Cortex of kidney (tissue), 1 donor: Measurements from ENCODE around the gene GABBR2.
"Not testable (repeated sequence)": the region's sequence is repeated elsewhere in the genome, so short reads cannot be mapped to it uniquely, and the experiment has no call there.

Source experiments
- DNase-seq: peaks from one replicate; lab custom pipeline; 2025; lab: John Stamatoyannopoulos, UW

The GABBR2 gene

GRCh38 chr9:98593354-98594253 is 115.1 kb downstream of the GABBR2 start:
- DNase-seq: no peak

GRCh38 chr9:98591696-98592095 is 117.0 kb downstream of the GABBR2 start:
- DNase-seq: no peak

- DNase-seq: no peak
Measured at GRCh38 chr9:98590101-98590500, 118.6 kb downstream of the GABBR2 start.

- no peak for DNase-seq
Measured at GRCh38 chr9:98589102-98589501, 119.6 kb downstream of the GABBR2 start.

- not testable (repeated sequence) for DNase-seq
Measured at GRCh38 chr9:98584853-98585438, 123.8 kb downstream of the GABBR2 start.

GRCh38 chr9:98584059-98584458 is 124.7 kb downstream of the GABBR2 start:
- DNase-seq: no peak

GRCh38 chr9:98583417-98583816 is 125.3 kb downstream of the GABBR2 start:
- DNase-seq: no peak

GRCh38 chr9:98580956-98581355 is 127.8 kb downstream of the GABBR2 start:
- DNase-seq: no peak

- DNase-seq: no peak
Measured at GRCh38 chr9:98579700-98580099, 129.0 kb downstream of the GABBR2 start.

- no peak for DNase-seq
Measured at GRCh38 chr9:98577446-98577845, 131.3 kb downstream of the GABBR2 start.

GRCh38 chr9:98576859-98577258 is 131.9 kb downstream of the GABBR2 start:
- no peak for DNase-seq

- DNase-seq: no peak
Measured at GRCh38 chr9:98576354-98576753, 132.4 kb downstream of the GABBR2 start.

- DNase-seq: no peak
Measured at GRCh38 chr9:98575379-98576346, 133.1 kb downstream of the GABBR2 start.

- no peak for DNase-seq
Measured at GRCh38 chr9:98573749-98574278, 134.9 kb downstream of the GABBR2 start.

GRCh38 chr9:98572796-98573195 is 135.9 kb downstream of the GABBR2 start:
- DNase-seq: no peak

- DNase-seq: no peak
Measured at GRCh38 chr9:98572054-98572627, 136.6 kb downstream of the GABBR2 start.

- DNase-seq: no peak
Measured at GRCh38 chr9:98571643-98572042, 137.1 kb downstream of the GABBR2 start.

- no peak for DNase-seq
Measured at GRCh38 chr9:98570663-98571440, 137.9 kb downstream of the GABBR2 start.

GRCh38 chr9:98570055-98570454 is 138.7 kb downstream of the GABBR2 start:
- DNase-seq: no peak

GRCh38 chr9:98569491-98569890 is 139.2 kb downstream of the GABBR2 start:
- DNase-seq: no peak
